Panc1 (cell line): ENCODE measurements around the gene CGNL1.

ENCODE experiments used
- CTCF ChIP-seq: fragments of 450-650 bp; IDR thresholded peaks from 2 replicates; pipeline ENCODE4 v1.5.1; 2017; ENCODE audit warnings: mild to moderate bottlenecking
- POLR2AphosphoS5 ChIP-seq: IDR thresholded peaks from 2 replicates; pipeline ENCODE4 v1.6.1; 2012; ENCODE audit warnings: mild to moderate bottlenecking, low read depth, low read length, moderate library complexity
- SIN3A ChIP-seq: IDR thresholded peaks from 2 replicates; pipeline ENCODE4 v1.6.1; 2012; ENCODE audit warnings: low read depth, mild to moderate bottlenecking, low read length, moderate library complexity, borderline replicate concordance; ENCODE audit not compliant: insufficient read depth

DNA sequence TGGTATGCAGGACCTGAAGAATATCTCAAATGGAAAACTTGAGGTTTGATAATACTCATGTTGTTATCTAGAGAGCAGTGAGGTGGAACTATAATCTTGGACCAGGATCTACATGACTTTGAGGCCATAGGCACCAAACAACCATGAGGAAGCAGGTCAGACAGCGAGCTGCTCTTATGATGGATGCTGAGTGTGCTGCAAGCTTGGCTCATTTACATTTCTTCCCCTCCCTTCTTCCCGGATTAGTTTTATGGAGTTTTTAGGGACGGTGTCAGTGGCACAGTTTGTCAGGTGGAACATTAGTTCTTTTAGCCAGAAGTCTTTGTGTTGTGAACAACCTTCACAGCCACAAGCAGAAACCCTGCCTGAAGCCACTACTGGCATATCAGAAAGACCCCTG, 207.4 kb downstream of the CGNL1 start:
- no peak for TF ChIP-seq CTCF
- no peak for TF ChIP-seq POLR2AphosphoS5
- TF ChIP-seq SIN3A: no peak
